ENCODE data around the gene HOXB2.

Gene HOXB2

DNA sequence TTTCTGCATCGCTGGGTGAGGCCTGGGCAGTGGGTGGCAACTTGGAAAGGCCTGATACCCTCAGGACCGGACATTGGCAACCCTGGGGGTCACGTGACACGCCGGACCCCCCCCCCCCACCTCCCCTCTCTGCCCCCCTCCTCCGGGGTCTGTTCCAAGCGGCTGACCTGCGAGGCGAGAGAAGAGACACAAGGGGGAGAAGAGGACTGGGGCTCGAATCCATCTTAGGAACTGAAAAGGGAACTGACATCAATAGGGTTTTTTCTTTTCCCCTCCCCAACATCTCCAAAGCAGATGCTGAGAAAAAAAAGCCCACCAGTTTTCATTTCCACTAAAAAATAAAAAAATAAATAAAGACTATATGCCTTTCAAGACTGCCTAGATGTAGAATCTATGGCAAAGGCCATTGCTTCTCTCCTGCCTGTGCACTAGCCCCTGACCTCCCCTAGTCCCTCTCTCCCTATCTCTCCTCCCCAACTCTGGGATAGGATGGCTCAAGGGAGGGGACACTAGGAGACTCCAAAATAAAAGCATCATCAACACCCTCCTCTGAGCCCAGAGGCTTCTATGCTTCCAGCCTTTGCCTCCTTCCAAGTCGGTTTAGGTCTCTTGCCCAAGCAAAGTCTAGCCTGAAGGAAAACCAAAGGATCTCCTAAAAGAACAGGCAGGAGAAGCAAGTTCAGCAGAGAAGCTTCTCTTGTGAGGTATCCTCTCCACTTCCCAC lies 7.7 kb upstream of the HOXB2 start:
- no peak for DNase-seq (ENCODE audit: low read depth)

GRCh38 chr17:48551596-48552465 lies 6.9 kb upstream of the HOXB2 start:
- no peak for DNase-seq (ENCODE audit: low read depth)

DNA sequence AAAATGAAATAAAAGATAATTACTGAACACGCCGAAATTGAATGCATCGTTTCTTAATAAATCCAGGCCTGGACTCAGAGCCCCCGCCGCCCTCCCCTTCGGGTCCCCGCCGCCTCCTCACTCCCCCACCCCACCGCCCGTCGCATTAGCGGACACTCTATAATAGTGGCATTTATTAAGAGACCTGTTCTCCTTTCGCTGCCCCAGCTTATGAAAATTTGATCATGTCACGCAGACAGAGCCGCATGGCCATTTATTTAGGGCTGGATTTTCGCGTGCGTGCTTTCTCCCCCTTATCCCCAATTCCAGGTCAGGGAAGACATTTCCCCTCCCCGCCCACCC lies 6.3 kb upstream of the HOXB2 start:
- no peak for DNase-seq (ENCODE audit: low read depth)

GRCh38 chr17:48550502-48551213 lies 5.7 kb upstream of the HOXB2 start:
- DNase-seq (ENCODE audit: low read depth) = no peak

DNA sequence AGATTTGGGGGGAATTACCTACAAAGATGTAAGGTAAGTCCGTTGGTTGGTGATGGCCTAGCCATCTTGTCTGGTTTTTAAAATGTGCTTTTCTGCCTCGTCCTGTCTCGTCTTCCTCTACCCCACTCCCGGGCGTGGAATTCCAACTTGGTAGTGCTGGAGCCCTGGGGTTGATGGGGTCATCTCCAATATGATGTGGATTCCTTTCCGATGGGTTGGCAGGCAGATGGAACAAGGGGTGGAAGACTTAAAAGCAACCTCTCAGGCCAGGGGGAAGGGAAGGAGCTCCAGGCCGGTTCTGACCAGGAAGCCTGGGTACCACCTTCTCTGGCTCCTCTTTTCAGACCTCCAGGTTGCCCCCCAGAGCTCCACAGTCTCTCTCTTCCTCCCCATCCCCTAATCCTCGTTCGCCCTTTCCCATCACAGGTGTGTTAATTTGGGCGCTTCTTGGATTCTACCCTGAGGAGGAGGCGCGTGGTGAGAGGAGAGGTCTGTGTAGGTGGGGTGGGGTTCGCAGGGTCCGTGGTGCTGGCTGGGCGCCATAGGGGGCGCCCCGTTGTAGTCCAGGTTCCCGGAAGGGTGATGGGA lies 5.1 kb upstream of the HOXB2 start:
- no peak for DNase-seq (ENCODE audit: low read depth)

- DNase-seq (ENCODE audit: low read depth) = no peak
These were observed 4.3 kb upstream of the HOXB2 start for GRCh38 chr17:48549281-48549630.

- no peak for DNase-seq (ENCODE audit: low read depth)
These were observed 3.8 kb upstream of the HOXB2 start for GRCh38 chr17:48548523-48549280.

GRCh38 chr17:48547808-48548522 lies 3.1 kb upstream of the HOXB2 start:
- DNase-seq (ENCODE audit: low read depth) = no peak

DNA sequence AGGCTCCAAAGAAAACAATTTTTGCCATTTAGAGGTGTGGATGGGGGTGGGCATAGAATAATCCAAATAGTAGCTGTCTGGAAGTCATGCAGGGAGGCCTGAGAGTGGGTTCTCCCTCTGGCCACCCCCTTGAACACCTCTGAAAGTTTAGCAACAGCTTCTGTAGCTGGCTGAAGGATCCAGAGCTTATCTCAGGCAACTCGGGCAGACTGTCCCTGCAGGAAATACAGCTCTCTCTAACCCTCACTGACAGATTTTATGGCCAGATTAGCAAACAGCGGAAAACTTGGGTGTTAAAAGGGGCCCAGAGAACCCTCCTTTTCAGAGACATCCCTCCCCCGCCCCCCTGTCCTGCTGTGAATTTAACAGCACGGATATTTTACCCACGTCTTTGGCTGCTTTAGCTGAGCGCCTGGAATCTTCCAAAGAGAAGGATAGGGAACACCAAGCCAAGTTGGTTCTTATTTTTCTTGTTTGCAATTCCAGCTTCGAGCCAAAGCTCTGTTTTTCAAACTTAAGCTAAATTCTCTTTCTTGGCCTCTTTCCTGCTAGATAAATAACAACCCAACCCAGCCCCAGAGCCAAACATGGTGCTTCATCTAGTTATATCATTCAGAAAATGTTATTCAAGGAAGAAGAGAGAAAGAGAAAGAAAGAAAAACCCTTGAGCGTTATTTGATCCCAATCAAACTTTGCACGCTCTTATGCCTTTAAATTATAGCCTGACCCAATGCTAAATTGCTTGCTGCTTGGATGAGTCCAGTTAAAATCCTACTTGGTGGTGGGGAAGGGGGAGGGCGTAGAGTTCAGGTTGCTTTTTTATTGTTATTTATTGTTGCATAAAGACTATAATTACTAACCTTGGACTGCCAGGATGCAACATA lies 2.3 kb upstream of the HOXB2 start:
- DNase-seq (ENCODE audit: low read depth) = no peak

GRCh38 chr17:48546137-48546923 lies 1.4 kb upstream of the HOXB2 start:
- no peak for DNase-seq (ENCODE audit: low read depth)

DNA sequence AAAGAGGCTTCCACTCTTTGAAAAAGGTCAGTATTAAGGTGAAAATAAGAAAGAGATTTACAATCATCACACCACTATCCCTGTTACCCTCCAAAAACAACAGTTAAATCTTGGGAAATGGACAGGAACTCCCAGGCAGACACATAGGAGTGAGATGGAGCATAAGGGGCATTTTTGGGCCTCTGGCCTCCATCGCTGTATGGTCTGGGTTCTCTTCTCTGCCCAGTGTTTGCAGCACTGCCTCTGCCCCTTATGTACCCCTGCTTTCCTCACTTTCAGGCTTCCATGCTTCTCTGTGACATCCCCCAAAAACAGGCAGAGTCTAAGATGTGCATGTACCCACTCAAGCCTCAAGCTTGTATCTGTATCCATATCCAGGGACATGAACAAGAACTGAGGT lies 630 bp upstream of the HOXB2 start:
- DNase-seq (ENCODE audit: low read depth) = no peak

DNA sequence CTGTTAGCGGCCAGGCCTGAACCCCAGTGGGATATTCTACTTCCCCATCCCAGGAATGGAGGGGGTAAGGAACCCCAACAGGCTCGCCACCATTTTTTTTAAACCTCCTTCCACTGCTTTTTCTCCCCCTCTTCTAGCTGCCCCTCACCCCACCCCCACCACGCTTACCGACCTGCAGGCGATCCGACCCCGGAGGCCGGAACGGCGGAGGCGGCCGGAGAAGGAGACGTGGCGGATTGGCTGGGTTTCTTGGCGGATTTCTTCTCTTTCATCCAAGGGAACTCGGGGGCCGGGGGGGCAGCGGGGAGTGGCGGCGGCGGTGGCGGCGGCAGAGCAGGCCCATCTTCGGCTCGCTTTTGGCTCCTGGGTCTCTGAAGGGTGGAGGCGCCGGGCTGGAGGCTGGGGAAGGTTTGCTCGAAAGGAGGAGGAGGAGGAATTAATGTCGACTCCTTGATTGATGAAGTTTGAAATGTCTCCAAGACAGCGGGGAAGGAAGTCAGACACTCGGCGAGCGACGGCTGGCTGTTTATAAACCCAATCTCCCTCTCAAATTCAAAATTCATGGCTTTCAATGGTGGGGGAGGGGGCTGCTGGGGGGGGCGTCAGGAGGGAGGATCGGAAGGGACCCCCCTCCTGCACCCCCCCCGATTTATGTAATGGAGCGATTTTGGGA lies 424 bp downstream of the HOXB2 start:
- peak; percentile 79 for DNase-seq (ENCODE audit: low read depth)

DNA sequence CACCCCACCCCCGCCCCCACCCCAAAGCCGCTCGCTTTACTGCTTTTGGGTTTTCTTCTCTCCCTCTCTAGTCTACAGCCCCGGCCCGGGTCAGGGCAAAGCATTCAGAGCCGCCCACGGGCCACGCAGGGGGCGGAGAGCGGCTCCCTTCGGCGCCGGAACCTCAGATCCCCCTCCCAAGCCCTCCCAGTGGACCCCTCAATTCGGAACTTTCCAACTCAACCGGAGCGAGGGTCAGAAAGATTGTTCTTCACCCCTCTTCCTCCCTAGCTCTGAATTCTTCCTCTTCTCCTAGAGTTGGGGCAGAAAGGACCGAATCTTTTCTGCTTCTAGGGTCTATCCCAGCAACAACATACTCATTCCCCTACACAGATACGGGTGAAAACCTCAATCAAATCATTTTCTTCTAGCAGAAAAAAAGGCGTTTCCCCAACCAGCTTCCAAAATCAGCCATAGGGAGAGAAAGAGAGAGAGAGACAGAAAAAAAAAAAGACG lies 1.0 kb downstream of the HOXB2 start:
- DNase-seq (ENCODE audit: low read depth) = no peak

DNA sequence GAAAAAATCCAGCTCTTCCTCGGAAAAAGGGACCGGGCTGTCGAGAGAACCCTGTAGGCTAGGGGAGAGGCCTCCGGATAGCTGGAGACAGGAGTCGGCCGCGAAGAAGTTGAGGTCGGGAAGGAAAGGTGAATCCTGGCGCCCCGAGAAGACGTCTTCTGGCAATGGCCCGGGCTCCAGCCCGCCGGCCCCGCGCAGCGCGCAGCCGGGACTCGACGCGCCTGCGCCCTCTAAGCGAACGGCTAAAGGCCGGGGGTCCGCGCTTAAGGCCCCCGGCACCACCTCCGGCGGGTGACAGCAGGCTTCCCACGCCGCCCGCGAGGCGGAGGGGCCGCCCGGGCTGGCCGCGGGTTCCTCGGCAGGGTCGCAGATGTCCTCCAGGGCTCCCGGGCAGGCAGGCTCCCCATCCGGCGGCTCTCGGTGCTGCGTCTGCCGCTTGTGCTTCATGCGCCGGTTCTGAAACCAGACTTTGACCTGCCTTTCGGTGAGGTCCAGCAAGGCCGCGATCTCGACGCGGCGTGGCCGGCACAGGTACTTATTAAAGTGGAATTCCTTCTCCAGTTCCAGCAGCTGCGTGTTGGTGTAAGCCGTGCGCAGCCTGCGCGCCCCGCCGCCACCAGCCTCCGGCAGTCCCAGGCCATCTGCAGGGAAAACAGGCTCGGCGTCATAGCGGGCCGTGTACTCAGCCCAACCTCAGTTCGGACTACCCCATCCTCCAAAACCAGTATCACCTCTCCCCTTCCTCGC lies 1.6 kb downstream of the HOXB2 start:
- DNase-seq (ENCODE audit: low read depth) = no peak

DNA sequence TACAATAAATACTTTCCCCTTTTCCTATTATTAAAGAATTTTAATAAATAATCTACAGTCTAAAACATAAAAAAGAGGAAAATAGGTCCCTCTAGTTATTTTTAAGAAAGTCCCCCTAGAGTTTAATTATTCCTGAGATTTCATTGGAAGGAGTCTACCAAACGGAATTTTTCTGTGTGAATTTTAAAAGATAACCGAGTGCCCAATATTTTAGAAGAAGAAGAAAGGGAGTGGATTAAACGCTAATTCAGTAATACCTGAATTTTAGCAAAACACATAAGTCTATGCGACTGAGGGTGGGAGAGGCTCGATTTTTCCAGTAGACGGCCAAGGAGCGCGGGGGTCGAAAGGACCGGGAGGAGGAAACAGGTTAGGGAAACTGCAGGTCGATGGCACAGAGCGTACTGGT lies 2.2 kb downstream of the HOXB2 start:
- DNase-seq (ENCODE audit: low read depth) = no peak

- no peak for DNase-seq (ENCODE audit: low read depth)
These were observed 2.7 kb downstream of the HOXB2 start for GRCh38 chr17:48542114-48542656.

DNA sequence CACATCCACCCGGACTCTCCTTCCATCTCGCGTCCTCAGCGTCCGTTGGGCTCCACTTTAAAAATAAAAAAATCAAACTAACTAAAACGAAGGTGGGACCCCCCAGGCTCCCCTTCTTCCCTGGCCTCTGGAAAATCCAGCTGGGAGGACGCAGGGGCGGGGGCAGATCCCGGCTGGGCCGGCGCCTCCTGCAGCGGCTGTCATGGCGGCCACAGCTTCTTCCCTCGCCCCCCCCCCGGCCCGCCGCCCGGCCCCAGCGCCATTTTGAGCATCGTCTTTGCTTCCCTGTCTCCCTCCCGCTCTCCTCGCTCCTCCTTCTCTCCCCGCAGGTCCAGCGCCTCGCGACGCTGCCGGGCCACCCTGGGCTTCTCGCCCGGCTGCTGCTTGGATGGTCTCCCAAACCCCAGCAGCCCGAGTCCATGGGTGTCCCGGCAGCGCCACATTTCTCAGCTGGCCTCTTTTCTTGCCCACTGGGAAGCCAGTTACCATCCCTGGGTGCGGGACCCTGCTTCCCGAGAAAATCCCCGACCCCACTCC lies 3.3 kb downstream of the HOXB2 start:
- no peak for DNase-seq (ENCODE audit: low read depth)
